HEK293T (cell line): ENCODE measurements around the gene GPR39.

Experiments
- ARNT ChIP-seq: fragments of 450-650 bp; IDR thresholded peaks from 2 replicates; pipeline ENCODE4 v1.6.1; 2017; ENCODE audit warnings: mild to moderate bottlenecking
- BHLHE40 ChIP-seq: fragments of 450-650 bp; IDR thresholded peaks from 2 replicates; pipeline ENCODE4 v1.6.1; 2016; ENCODE audit warnings: mild to moderate bottlenecking, moderate library complexity, borderline replicate concordance
- ELF4 ChIP-seq: fragments of 450-650 bp; IDR thresholded peaks from 2 replicates; pipeline ENCODE4 v1.6.1; 2017; ENCODE audit warnings: antibody characterized with exemption
- FOXK2 ChIP-seq: fragments of 450-650 bp; IDR thresholded peaks from 2 replicates; pipeline ENCODE4 v1.6.1; 2016; ENCODE audit warnings: mild to moderate bottlenecking
- LEF1 ChIP-seq: fragments of 450-650 bp; IDR thresholded peaks from 2 replicates; pipeline ENCODE4 v1.6.1; 2017; ENCODE audit warnings: mild to moderate bottlenecking, borderline replicate concordance
- NFRKB ChIP-seq: fragments of 450-650 bp; IDR thresholded peaks from 2 replicates; pipeline ENCODE4 v1.6.1; 2016; ENCODE audit warnings: mild to moderate bottlenecking, moderate library complexity
- SP1 ChIP-seq: fragments of 450-650 bp; IDR thresholded peaks from 2 replicates; pipeline ENCODE4 v1.6.1; 2017
- SUZ12 ChIP-seq: fragments of 450-650 bp; IDR thresholded peaks from 2 replicates; pipeline ENCODE4 v1.6.1; 2016; ENCODE audit warnings: mild to moderate bottlenecking
- TARDBP ChIP-seq: fragments of 450-650 bp; IDR thresholded peaks from 2 replicates; pipeline ENCODE4 v1.6.1; 2016

DNA sequence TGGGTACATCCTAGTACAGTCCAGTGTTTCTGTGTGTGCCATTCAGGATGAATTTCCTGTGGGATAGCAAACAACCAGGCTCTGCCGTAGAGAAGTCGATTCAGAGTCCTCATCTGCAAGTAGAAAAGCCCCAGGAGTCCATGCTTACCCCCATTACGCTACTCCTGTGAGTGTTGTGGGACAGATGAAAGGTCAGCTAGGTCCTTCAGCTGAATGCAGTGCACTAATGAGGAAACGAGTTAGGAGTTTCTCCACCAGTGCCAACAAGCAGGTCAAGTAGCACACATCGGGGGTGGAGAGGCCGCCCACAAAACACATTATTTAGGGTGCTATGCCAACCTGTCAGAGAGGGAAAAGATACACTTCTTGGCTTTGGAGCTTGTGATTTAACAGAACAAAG, 2.5 kb upstream of the GPR39 start:
- TF ChIP-seq BHLHE40, result no peak
- no peak for TF ChIP-seq TARDBP
- TF ChIP-seq FOXK2, result no peak
- TF ChIP-seq ARNT, result no peak
- no peak for TF ChIP-seq NFRKB
- TF ChIP-seq SP1, result no peak
- no peak for TF ChIP-seq SUZ12
- no peak for TF ChIP-seq LEF1
- TF ChIP-seq ELF4, result no peak
